HG03060 (cell line): Measurements from ENCODE around the gene GRAMD2B.
"Not testable (repeated sequence)": the region's sequence is repeated elsewhere in the genome, so short reads cannot be mapped to it uniquely, and the experiment has no call there.

Experiments
- ATAC-seq: cut with Tn5 transposase; IDR thresholded peaks from one replicate; pipeline ENCODE4 v1.9.1; 2021; ENCODE audit warnings: low read depth, moderate number of reproducible peaks; ENCODE audit not compliant: unreplicated experiment

The GRAMD2B gene

GRCh38 chr5:126446498-126447224, 23.5 kb downstream of the GRAMD2B start:
- ATAC-seq: peak; percentile 22

- no peak for ATAC-seq
These were observed 25.5 kb downstream of the GRAMD2B start for GRCh38 chr5:126448720-126449119.

GRCh38 chr5:126449751-126450271, 26.6 kb downstream of the GRAMD2B start:
- ATAC-seq: peak; percentile 51

GRCh38 chr5:126450346-126450745, 27.1 kb downstream of the GRAMD2B start:
- peak; percentile 30 for ATAC-seq

GRCh38 chr5:126450907-126451306, 27.7 kb downstream of the GRAMD2B start:
- no peak for ATAC-seq

GRCh38 chr5:126452477-126452876, 29.3 kb downstream of the GRAMD2B start:
- ATAC-seq: no peak

- ATAC-seq: no peak
These were observed 30.9 kb downstream of the GRAMD2B start for GRCh38 chr5:126454081-126454480.

- ATAC-seq: no peak
These were observed 31.3 kb downstream of the GRAMD2B start for GRCh38 chr5:126454535-126454934.

- no peak for ATAC-seq
These were observed 32.1 kb downstream of the GRAMD2B start for GRCh38 chr5:126455264-126455663.

GRCh38 chr5:126455728-126456127, 32.5 kb downstream of the GRAMD2B start:
- no peak for ATAC-seq

GRCh38 chr5:126456217-126456820, 33.1 kb downstream of the GRAMD2B start:
- no peak for ATAC-seq

- ATAC-seq: no peak
These were observed 37.2 kb downstream of the GRAMD2B start for GRCh38 chr5:126460459-126460858.

- ATAC-seq: no peak
These were observed 37.8 kb downstream of the GRAMD2B start for GRCh38 chr5:126460977-126461376.

- peak; percentile 4 for ATAC-seq
These were observed 38.6 kb downstream of the GRAMD2B start for GRCh38 chr5:126461838-126462237.

GRCh38 chr5:126462239-126463014, 39.2 kb downstream of the GRAMD2B start:
- peak; percentile 59 for ATAC-seq

- no peak for ATAC-seq
These were observed 40.8 kb downstream of the GRAMD2B start for GRCh38 chr5:126464016-126464415.

- ATAC-seq: no peak
These were observed 41.8 kb downstream of the GRAMD2B start for GRCh38 chr5:126464959-126465358.

- no peak for ATAC-seq
These were observed 44.9 kb downstream of the GRAMD2B start for GRCh38 chr5:126468091-126468490.

GRCh38 chr5:126469536-126470316, 46.5 kb downstream of the GRAMD2B start:
- ATAC-seq: no peak

GRCh38 chr5:126470529-126470928, 47.3 kb downstream of the GRAMD2B start:
- not testable (repeated sequence) for ATAC-seq
